Neuron (in vitro differentiated cells): ENCODE measurements around the gene FHIT.

Experiments
- H2AFZ ChIP-seq: one replicate; pipeline ENCODE4 v1.6.1; 2013; ENCODE audit warnings: low read depth, mild to moderate bottlenecking, inconsistent platforms, low read length, moderate library complexity
- H3K27me3 ChIP-seq: one replicate; pipeline ENCODE4 v1.6.1; 2013; ENCODE audit warnings: low read length; ENCODE audit not compliant: insufficient read depth
- H3K36me3 ChIP-seq: one replicate; pipeline ENCODE4 v1.6.1; 2013; ENCODE audit warnings: low read length; ENCODE audit not compliant: insufficient read depth
- H3K4me1 ChIP-seq: one replicate; pipeline ENCODE4 v1.6.1; 2013; ENCODE audit warnings: low read length; ENCODE audit not compliant: insufficient read depth
- H3K4me3 ChIP-seq: 2 replicates; pipeline ENCODE4 v1.5.1; 2013; ENCODE audit warnings: mild to moderate bottlenecking, low read length, moderate library complexity
- H3K9me3 ChIP-seq: one replicate; pipeline ENCODE4 v1.6.1; 2013; ENCODE audit warnings: low read length

The FHIT gene

GRCh38 chr3:60669636-60670035 lies 581.6 kb downstream of the FHIT start:
- Histone ChIP-seq H3K4me3 (no peak overlapping the region), H3K9me3 (no peaks in the 10 kb centered on the region), H2AFZ (no peak overlapping the region), H3K4me1 (peaks cover 21% of the 10 kb centered on the region), H3K27me3 (no peaks in the 10 kb centered on the region), H3K36me3 (no peaks in the 10 kb centered on the region)

- H3K9me3 ChIP-seq = no peaks in the 10 kb centered on the region
- no peak overlapping the region for H2AFZ ChIP-seq
- H3K36me3 ChIP-seq = no peaks in the 10 kb centered on the region
- peaks cover 3% of the 10 kb centered on the region for H3K4me1 ChIP-seq
- H3K27me3 ChIP-seq = no peaks in the 10 kb centered on the region
- H3K4me3 ChIP-seq = no peak overlapping the region
Observed at GRCh38 chr3:60660026-60660425, 591.2 kb downstream of the FHIT start.

- peaks cover 3% of the 10 kb centered on the region for H3K4me1 ChIP-seq
- no peaks in the 10 kb centered on the region for H3K9me3 ChIP-seq
- H2AFZ ChIP-seq = no peak overlapping the region
- H3K36me3 ChIP-seq = no peaks in the 10 kb centered on the region
- no peaks in the 10 kb centered on the region for H3K27me3 ChIP-seq
- no peak overlapping the region for H3K4me3 ChIP-seq
Observed at GRCh38 chr3:60659098-60659497, 592.2 kb downstream of the FHIT start.

GRCh38 chr3:60657972-60658371 lies 593.3 kb downstream of the FHIT start:
- no peak overlapping the region for H2AFZ ChIP-seq
- H3K4me1 ChIP-seq = peaks cover 3% of the 10 kb centered on the region
- H3K4me3 ChIP-seq = no peak overlapping the region
- no peaks in the 10 kb centered on the region for H3K36me3 ChIP-seq
- no peaks in the 10 kb centered on the region for H3K9me3 ChIP-seq
- no peaks in the 10 kb centered on the region for H3K27me3 ChIP-seq

- no peak overlapping the region for H3K4me3 ChIP-seq
- H3K36me3 ChIP-seq = no peaks in the 10 kb centered on the region
- no peaks in the 10 kb centered on the region for H3K4me1 ChIP-seq
- no peak overlapping the region for H2AFZ ChIP-seq
- H3K27me3 ChIP-seq = no peaks in the 10 kb centered on the region
- H3K9me3 ChIP-seq = no peaks in the 10 kb centered on the region
Observed at GRCh38 chr3:60652829-60653228, 598.4 kb downstream of the FHIT start.

- Histone ChIP-seq H3K27me3 (no peaks in the 10 kb centered on the region), H3K4me3 (no peak overlapping the region), H2AFZ (no peak overlapping the region), H3K4me1 (no peaks in the 10 kb centered on the region), H3K36me3 (no peaks in the 10 kb centered on the region), H3K9me3 (no peaks in the 10 kb centered on the region)
Observed at GRCh38 chr3:60651799-60652198, 599.5 kb downstream of the FHIT start.

GRCh38 chr3:60650171-60650570 lies 601.1 kb downstream of the FHIT start:
- Histone ChIP-seq H3K4me3 (no peak overlapping the region), H3K4me1 (no peaks in the 10 kb centered on the region), H2AFZ (no peak overlapping the region), H3K9me3 (no peaks in the 10 kb centered on the region), H3K27me3 (no peaks in the 10 kb centered on the region), H3K36me3 (no peaks in the 10 kb centered on the region)

- Histone ChIP-seq H2AFZ (no peak overlapping the region), H3K9me3 (no peaks in the 10 kb centered on the region), H3K27me3 (no peaks in the 10 kb centered on the region), H3K36me3 (no peaks in the 10 kb centered on the region), H3K4me3 (no peak overlapping the region), H3K4me1 (no peaks in the 10 kb centered on the region)
Observed at GRCh38 chr3:60645801-60646200, 605.5 kb downstream of the FHIT start.

GRCh38 chr3:60643831-60644230 lies 607.4 kb downstream of the FHIT start:
- no peaks in the 10 kb centered on the region for H3K27me3 ChIP-seq
- H3K4me1 ChIP-seq = no peaks in the 10 kb centered on the region
- no peak overlapping the region for H2AFZ ChIP-seq
- H3K4me3 ChIP-seq = no peak overlapping the region
- no peaks in the 10 kb centered on the region for H3K36me3 ChIP-seq
- no peaks in the 10 kb centered on the region for H3K9me3 ChIP-seq

GRCh38 chr3:60641354-60641753 lies 609.9 kb downstream of the FHIT start:
- peaks cover 4% of the 10 kb centered on the region for H3K4me1 ChIP-seq
- H3K36me3 ChIP-seq = no peaks in the 10 kb centered on the region
- H3K9me3 ChIP-seq = no peaks in the 10 kb centered on the region
- H2AFZ ChIP-seq = no peak overlapping the region
- no peak overlapping the region for H3K4me3 ChIP-seq
- H3K27me3 ChIP-seq = no peaks in the 10 kb centered on the region

GRCh38 chr3:60636846-60637245 lies 614.4 kb downstream of the FHIT start:
- Histone ChIP-seq H3K36me3 (no peaks in the 10 kb centered on the region), H3K27me3 (no peaks in the 10 kb centered on the region), H3K9me3 (no peaks in the 10 kb centered on the region), H2AFZ (no peak overlapping the region), H3K4me3 (no peak overlapping the region), H3K4me1 (peaks cover 6% of the 10 kb centered on the region)

GRCh38 chr3:60633644-60634043 lies 617.6 kb downstream of the FHIT start:
- peaks cover 10% of the 10 kb centered on the region for H3K4me1 ChIP-seq
- H3K9me3 ChIP-seq = no peaks in the 10 kb centered on the region
- no peaks in the 10 kb centered on the region for H3K27me3 ChIP-seq
- no peaks in the 10 kb centered on the region for H3K36me3 ChIP-seq
- H3K4me3 ChIP-seq = no peak overlapping the region
- no peak overlapping the region for H2AFZ ChIP-seq

GRCh38 chr3:60631509-60631908 lies 619.7 kb downstream of the FHIT start:
- H3K4me1 ChIP-seq = peaks cover 6% of the 10 kb centered on the region
- no peaks in the 10 kb centered on the region for H3K27me3 ChIP-seq
- H3K4me3 ChIP-seq = no peak overlapping the region
- no peaks in the 10 kb centered on the region for H3K36me3 ChIP-seq
- no peak overlapping the region for H2AFZ ChIP-seq
- H3K9me3 ChIP-seq = no peaks in the 10 kb centered on the region

- H3K27me3 ChIP-seq = no peaks in the 10 kb centered on the region
Observed at GRCh38 chr3:60630953-60631352, 620.3 kb downstream of the FHIT start.

More at GRCh38 chr3:60630953-60631352, 620.3 kb downstream of the FHIT start:
- no peaks in the 10 kb centered on the region for H3K9me3 ChIP-seq
- H3K4me1 ChIP-seq = peaks cover 6% of the 10 kb centered on the region
- no peaks in the 10 kb centered on the region for H3K36me3 ChIP-seq
- H3K4me3 ChIP-seq = no peak overlapping the region
- no peak overlapping the region for H2AFZ ChIP-seq
